PC-9 (cell line): Measurements from ENCODE around the gene SCGB2B2. TPM values are rescaled to one million over a fixed set of nuclear protein-coding genes. Genes with fewer than 3 reads are reported as not detected.

ENCODE experiments used
- BruUV-seq: library from RNA; stranded (reverse); fragments of 400-500 nt; replicated peaks from 2 replicates; lab custom pipeline; 2021; lab: Mats Ljungman, UMichigan
- CTCF ChIA-PET: fragments of 300-600 bp; sonication (Branson Sonifier 250); formaldehyde crosslinking; loops from one replicate; lab custom pipeline; 2022; ENCODE audit warnings: antibody characterized with exemption; lab: Charles Lee
- POLR2A ChIA-PET: fragments of 300-600 bp; sonication (Branson Sonifier 250); formaldehyde crosslinking; loops from one replicate; lab custom pipeline; 2022; ENCODE audit warnings: antibody characterized with exemption; ENCODE audit not compliant: unreplicated experiment; lab: Charles Lee
- DNase-seq, 2 experiments: peaks; one replicate each; pipeline versions ENCODE4 v3.0.0 to v3.0.0-alpha.2; 2015 to 2022; ENCODE audit warnings: mixed read lengths in 1 of 2
- H2AFZ ChIP-seq: fragments of 200-600 bp; sonication (generic); 2 replicates; pipeline ENCODE4 v1.8.1; 2017; ENCODE audit warnings: antibody characterized with exemption
- H3F3A ChIP-seq: fragments of 200-600 bp; sonication (generic); 2 replicates; pipeline ENCODE4 v1.8.1; 2017; ENCODE audit warnings: antibody characterized with exemption, mild to moderate bottlenecking, low read depth; ENCODE audit not compliant: insufficient read depth
- H3K27ac ChIP-seq: fragments of 200-600 bp; sonication (generic); 2 replicates; pipeline ENCODE4 v1.6.1; 2016; ENCODE audit warnings: mixed run types
- H3K27me3 ChIP-seq: fragments of 200-600 bp; sonication (generic); 2 replicates; pipeline ENCODE4 v1.6.1; 2016; ENCODE audit warnings: low read depth, mixed run types; ENCODE audit not compliant: insufficient read depth
- H3K36me3 ChIP-seq: fragments of 200-600 bp; sonication (generic); 2 replicates; pipeline ENCODE4 v1.6.1; 2016; ENCODE audit warnings: low read depth, mixed run types
- H3K4me1 ChIP-seq: fragments of 200-600 bp; sonication (generic); replicated peaks from 2 replicates; pipeline ENCODE4 v1.6.1; 2016; ENCODE audit warnings: mixed run types; ENCODE audit not compliant: insufficient read depth
- H3K4me2 ChIP-seq: fragments of 200-600 bp; sonication (generic); 2 replicates; pipeline ENCODE4 v1.6.1; 2017; ENCODE audit warnings: mixed run types
- H3K4me3 ChIP-seq: fragments of 200-600 bp; sonication (generic); 2 replicates; pipeline ENCODE4 v1.6.1; 2016; ENCODE audit warnings: mixed run types
- H3K79me2 ChIP-seq: fragments of 200-600 bp; sonication (generic); 2 replicates; pipeline ENCODE4 v1.6.1; 2017; ENCODE audit warnings: low read depth, mixed run types
- H3K9me2 ChIP-seq: fragments of 200-600 bp; sonication (generic); 2 replicates; pipeline ENCODE4 v1.8.1; 2017; ENCODE audit warnings: mild to moderate bottlenecking; ENCODE audit not compliant: insufficient read depth
- H3K9me3 ChIP-seq: fragments of 200-600 bp; sonication (generic); 2 replicates; pipeline ENCODE4 v1.8.1; 2016; ENCODE audit warnings: low read depth; ENCODE audit not compliant: insufficient read depth
- H4K20me1 ChIP-seq: fragments of 200-600 bp; sonication (generic); 2 replicates; pipeline ENCODE4 v1.8.1; 2017; ENCODE audit not compliant: insufficient read depth
- CTCF ChIP-seq: fragments of 200-600 bp; sonication (generic); conservative IDR thresholded peaks from 2 replicates; pipeline ENCODE4 v1.6.1; 2017; ENCODE audit warnings: mixed run types, antibody characterized with exemption, mild to moderate bottlenecking, moderate library complexity
- EZH2 ChIP-seq: fragments of 200-600 bp; sonication (generic); IDR thresholded peaks from 2 replicates; pipeline ENCODE4 v1.8.0; 2017; ENCODE audit warnings: antibody characterized with exemption, low read depth
- intact Hi-C: fragments of 100-400 bp; cut with micrococcal nuclease; formaldehyde crosslinking; loops from one replicate; pipeline ENCODE4 v1.10.0; 2022; ENCODE audit not compliant: unreplicated experiment
- total RNA-seq: library from RNA; stranded (reverse); gene quantifications from 2 replicates; pipeline ENCODE4 v1.2.3, GENCODE V29; 2021

SCGB2B2 gene
- total RNA-seq, 1 experiment from 2014 or later, result 1.4 TPM

- Histone ChIP-seq H3K4me3 (no peak overlapping the region), H3K36me3 (no peaks in the 10 kb centered on the region), H3K4me1 (no peaks in the 10 kb centered on the region), H2AFZ (no peak overlapping the region), H3K79me2 (no peaks in the 10 kb centered on the region), H3K27ac (no peak overlapping the region), H4K20me1 (no peaks in the 10 kb centered on the region), H3F3A (no peaks in the 10 kb centered on the region), H3K9me3 (peaks cover 10% of the 10 kb centered on the region; the same call in 1 of the 2 replicates), H3K4me2 (no peak overlapping the region), H3K27me3 (peaks cover 26% of the 10 kb centered on the region), H3K9me2 (no peaks in the 10 kb centered on the region)
- POLR2A ChIA-PET, result no interaction called here
- CTCF ChIA-PET, result no interaction called here
- DNase-seq, result no peak
- intact Hi-C loops, result no loop called here
- TF ChIP-seq CTCF (no peak), EZH2 (no peak)
- no TSS peak for BruUV-seq
Measured at GRCh38 chr19:34715357-34715756, 38.4 kb upstream of the SCGB2B2 start.

GRCh38 chr19:34713262-34713637 lies 36.3 kb upstream of the SCGB2B2 start:
- intact Hi-C loops, result no loop called here
- H3K27me3 ChIP-seq, result peaks cover 15% of the 10 kb centered on the region; the same call in 1 of the 2 replicates
- no peaks in the 10 kb centered on the region for H3F3A ChIP-seq
- ChIA-PET CTCF (no interaction called here), POLR2A (no interaction called here)
- no TSS peak for BruUV-seq
- H4K20me1 ChIP-seq, result no peaks in the 10 kb centered on the region
- H3K4me3 ChIP-seq, result no peak overlapping the region
- H3K9me2 ChIP-seq, result no peaks in the 10 kb centered on the region
- H3K4me2 ChIP-seq, result no peak overlapping the region
- no peak overlapping the region for H2AFZ ChIP-seq
- H3K4me1 ChIP-seq, result no peaks in the 10 kb centered on the region
- no peak overlapping the region for H3K27ac ChIP-seq
- H3K9me3 ChIP-seq, result peaks cover 10% of the 10 kb centered on the region; the same call in 1 of the 2 replicates
- DNase-seq, result no peak
- no peaks in the 10 kb centered on the region for H3K36me3 ChIP-seq
- no peaks in the 10 kb centered on the region for H3K79me2 ChIP-seq
- TF ChIP-seq CTCF (no peak), EZH2 (no peak)

- no peaks in the 10 kb centered on the region for H3F3A ChIP-seq
- DNase-seq, result peak; percentile 48 to 58
- no TSS peak for BruUV-seq
- H2AFZ ChIP-seq, result no peak overlapping the region
- intact Hi-C loops, result loop anchor here (1.0 kb wide), 2 partner anchors 73 to 211 kb away; no protein-coding TSS in a partner anchor
- no peak overlapping the region for H3K4me3 ChIP-seq
- ChIA-PET CTCF (no interaction called here), POLR2A (no interaction called here)
- peaks cover 9% of the 10 kb centered on the region; the same call in 1 of the 2 replicates for H3K27me3 ChIP-seq
- H3K79me2 ChIP-seq, result no peaks in the 10 kb centered on the region
- no peaks in the 10 kb centered on the region for H4K20me1 ChIP-seq
- H3K9me3 ChIP-seq, result peaks cover 10% of the 10 kb centered on the region; the same call in 1 of the 2 replicates
- no peak overlapping the region for H3K27ac ChIP-seq
- H3K36me3 ChIP-seq, result no peaks in the 10 kb centered on the region
- TF ChIP-seq EZH2 (no peak), CTCF (peak; percentile 86)
- H3K4me1 ChIP-seq, result no peaks in the 10 kb centered on the region
- no peaks in the 10 kb centered on the region for H3K9me2 ChIP-seq
- H3K4me2 ChIP-seq, result no peak overlapping the region
Measured at GRCh38 chr19:34712395-34713261, 35.7 kb upstream of the SCGB2B2 start.
